HEK293 (cell line): Measurements from ENCODE around the gene PCSK6.

Experiments used
- CTCF ChIA-PET: fragments of 350-600 bp; formaldehyde crosslinking; extraction: SDS; loops from one replicate; lab custom pipeline; 2021; ENCODE audit warnings: antibody characterized with exemption; lab: Yijun Ruan, JAX
- POLR2A ChIA-PET: fragments of 300-600 bp; formaldehyde crosslinking; extraction: SDS; loops from one replicate; lab custom pipeline; 2020; ENCODE audit warnings: antibody characterized with exemption, inconsistent platforms; lab: Yijun Ruan, JAX
- H3K27ac ChIP-seq: fragments of 200-500 bp; sonication (Bioruptor generic); 2 replicates; pipeline ENCODE4 v1.5.1; 2014; ENCODE audit warnings: low read depth, low read length, control low read depth, inconsistent platforms; ENCODE audit errors: extremely low read depth
- H3K36me3 ChIP-seq, 2 experiments: fragments of 200-500 bp in 1 of 2; sonication (Bioruptor generic) in 1 of 2; 1 replicate in 1 of 2; 2 replicates in 1 of 2; pipeline ENCODE4 v1.5.1; 2014 to 2017; ENCODE audit warnings: inconsistent platforms in 2 of 2, low read length in 2 of 2; ENCODE audit not compliant: control insufficient read depth in 2 of 2, insufficient read depth in 1 of 2
- H3K4me1 ChIP-seq: fragments of 200-500 bp; sonication (Bioruptor generic); 2 replicates; pipeline ENCODE4 v1.5.1; 2014; ENCODE audit warnings: mild to moderate bottlenecking, low read length, inconsistent platforms; ENCODE audit not compliant: control insufficient read depth, insufficient read depth
- H3K4me3 ChIP-seq: 2 replicates; pipeline ENCODE4 v1.5.1; 2011; ENCODE audit warnings: low read depth, mild to moderate bottlenecking, control low read depth, low read length, moderate library complexity
- H3K9me3 ChIP-seq: fragments of 200-500 bp; sonication (Bioruptor generic); 2 replicates; pipeline ENCODE4 v1.5.1; 2014; ENCODE audit warnings: low read depth, low read length, inconsistent platforms; ENCODE audit not compliant: control insufficient read depth, insufficient read depth
- ATF2 ChIP-seq: fragments of 450-650 bp; formaldehyde crosslinking; IDR thresholded peaks from 2 replicates; pipeline ENCODE4 v1.5.1; 2016; ENCODE audit warnings: missing biosample characterization, missing genetic modification characterization, low read depth
- BCL6B ChIP-seq: fragments of 450-650 bp; formaldehyde crosslinking; IDR thresholded peaks from 2 replicates; pipeline ENCODE4 v1.5.1; 2017; ENCODE audit warnings: missing biosample characterization, missing genetic modification characterization
- HOXC10 ChIP-seq: sonication (generic); formaldehyde crosslinking; IDR thresholded peaks from 2 replicates; pipeline ENCODE4 v1.8.1; 2023; ENCODE audit warnings: mild to moderate bottlenecking, missing genetic modification reagents
- ZBTB1 ChIP-seq: fragments of 450-650 bp; formaldehyde crosslinking; IDR thresholded peaks from 2 replicates; pipeline ENCODE4 v1.5.1; 2016; ENCODE audit warnings: missing biosample characterization, missing genetic modification characterization
- ZNF121 ChIP-seq: fragments of 450-650 bp; formaldehyde crosslinking; IDR thresholded peaks from 2 replicates; pipeline ENCODE4 v1.5.1; 2016; ENCODE audit warnings: missing biosample characterization, missing genetic modification characterization
- ZNF138 ChIP-seq: fragments of 450-650 bp; formaldehyde crosslinking; IDR thresholded peaks from 2 replicates; pipeline ENCODE4 v1.5.1; 2016; ENCODE audit warnings: missing biosample characterization, missing genetic modification characterization, borderline replicate concordance
- ZNF148 ChIP-seq: fragments of 450-650 bp; formaldehyde crosslinking; IDR thresholded peaks from 2 replicates; pipeline ENCODE4 v1.5.0; 2017; ENCODE audit warnings: missing biosample characterization, missing genetic modification characterization, borderline replicate concordance
- ZNF19 ChIP-seq: fragments of 450-650 bp; formaldehyde crosslinking; IDR thresholded peaks from 2 replicates; pipeline ENCODE4; 2016; ENCODE audit warnings: missing biosample characterization, missing genetic modification characterization, low read depth
- ZNF26 ChIP-seq: fragments of 450-650 bp; formaldehyde crosslinking; IDR thresholded peaks from 2 replicates; pipeline ENCODE4 v1.5.1; 2016; ENCODE audit warnings: missing biosample characterization, missing genetic modification characterization
- ZNF311 ChIP-seq: fragments of 450-650 bp; formaldehyde crosslinking; IDR thresholded peaks from 2 replicates; pipeline ENCODE4 v1.5.1; 2017; ENCODE audit warnings: missing biosample characterization, missing genetic modification characterization, borderline replicate concordance
- ZNF354C ChIP-seq: fragments of 450-650 bp; formaldehyde crosslinking; IDR thresholded peaks from 2 replicates; pipeline ENCODE4 v1.5.1; 2016; ENCODE audit warnings: missing biosample characterization, missing genetic modification characterization, low read depth, borderline replicate concordance
- ZNF555 ChIP-seq: fragments of 450-650 bp; formaldehyde crosslinking; conservative IDR thresholded peaks from 2 replicates; pipeline ENCODE4 v1.5.1; 2017; ENCODE audit warnings: missing biosample characterization, mild to moderate bottlenecking, missing genetic modification characterization, inconsistent platforms
- ZNF558 ChIP-seq: fragments of 450-650 bp; formaldehyde crosslinking; IDR thresholded peaks from 2 replicates; pipeline ENCODE4 v1.5.1; 2016; ENCODE audit warnings: missing biosample characterization, missing genetic modification characterization
- ZNF610 ChIP-seq: fragments of 450-650 bp; formaldehyde crosslinking; IDR thresholded peaks from 2 replicates; pipeline ENCODE4 v1.5.1; 2016; ENCODE audit warnings: missing biosample characterization, missing genetic modification characterization, borderline replicate concordance
- ZNF670 ChIP-seq: fragments of 450-650 bp; formaldehyde crosslinking; IDR thresholded peaks from 2 replicates; pipeline ENCODE4 v1.5.1; 2016; ENCODE audit warnings: missing biosample characterization, missing genetic modification characterization, low read depth
- ZNF692 ChIP-seq: fragments of 450-650 bp; formaldehyde crosslinking; IDR thresholded peaks from 2 replicates; pipeline ENCODE4 v1.5.1; 2016; ENCODE audit warnings: missing biosample characterization, missing genetic modification characterization
- ZNF704 ChIP-seq: fragments of 450-650 bp; formaldehyde crosslinking; IDR thresholded peaks from 2 replicates; pipeline ENCODE4 v1.5.1; 2016; ENCODE audit warnings: missing biosample characterization, missing genetic modification characterization
- ZNF777 ChIP-seq: fragments of 450-650 bp; formaldehyde crosslinking; IDR thresholded peaks from 2 replicates; pipeline ENCODE4 v1.5.1; 2017; ENCODE audit warnings: missing biosample characterization, missing genetic modification characterization, borderline replicate concordance
- ZNF843 ChIP-seq: fragments of 450-650 bp; formaldehyde crosslinking; IDR thresholded peaks from 2 replicates; pipeline ENCODE4 v1.5.1; 2016; ENCODE audit warnings: missing biosample characterization, missing genetic modification characterization
- ZSCAN16 ChIP-seq: fragments of 450-650 bp; formaldehyde crosslinking; IDR thresholded peaks from 2 replicates; pipeline ENCODE4 v1.5.1; 2016; ENCODE audit warnings: missing biosample characterization, missing genetic modification characterization

PCSK6 gene

GRCh38 chr15:101458158-101458900 lies 31.2 kb downstream of the PCSK6 start:
- POLR2A ChIA-PET = no interaction called here
- H3K4me1 ChIP-seq = peaks cover 3% of the 10 kb centered on the region; the same call in 1 of the 2 replicates
- H3K9me3 ChIP-seq = no peaks in the 10 kb centered on the region
- no peak overlapping the region for H3K27ac ChIP-seq
- CTCF ChIA-PET = no interaction called here
- no peak for TF ChIP-seq ZSCAN16
- no peak for TF ChIP-seq ZNF19 (tag by site-specific recombination)
- TF ChIP-seq ZNF692 (tag by site-specific recombination) = no peak
- TF ChIP-seq ZNF610 (tag by site-specific recombination) = no peak
- TF ChIP-seq ZBTB1 = no peak
- no peak for TF ChIP-seq HOXC10 (CRISPR knock-in tag)
- TF ChIP-seq ZNF843 (tag by site-specific recombination) = no peak
- TF ChIP-seq ZNF704 (tag by site-specific recombination) = no peak
- no peak for TF ChIP-seq ZNF138 (tag by site-specific recombination)
- no peaks in the 10 kb centered on the region for H3K36me3 ChIP-seq
- no peak overlapping the region for H3K4me3 ChIP-seq

- Histone ChIP-seq H3K36me3 (no peaks in the 10 kb centered on the region), H3K4me1 (peaks cover 3% of the 10 kb centered on the region; the same call in 1 of the 2 replicates), H3K9me3 (no peaks in the 10 kb centered on the region), H3K4me3 (no peak overlapping the region), H3K27ac (no peak overlapping the region)
- POLR2A ChIA-PET = interaction anchor here (1.1 kb wide), 1 partner anchor 12 kb away, joined by 3 read pairs; no protein-coding TSS in a partner anchor
- TF ChIP-seq BCL6B (tag by site-specific recombination) = no peak
- TF ChIP-seq ZSCAN16 = no peak
- no peak for TF ChIP-seq ZNF148 (tag by site-specific recombination)
- TF ChIP-seq ZNF670 (tag by site-specific recombination) = no peak
- no peak for TF ChIP-seq ZNF558
- TF ChIP-seq ZNF311 = no peak
- no peak for TF ChIP-seq ATF2 (tag by site-specific recombination)
- no peak for TF ChIP-seq ZNF777 (tag by site-specific recombination)
- no peak for TF ChIP-seq ZNF354C (tag by site-specific recombination)
- TF ChIP-seq ZNF555 (tag by site-specific recombination) = no peak
- no peak for TF ChIP-seq ZNF26
- no peak for TF ChIP-seq ZNF121
- CTCF ChIA-PET = no interaction called here
Observed at GRCh38 chr15:101457696-101458095, 31.8 kb downstream of the PCSK6 start.
